Tibial artery (tissue), 4 donors: ENCODE data around the gene ECE2.
A peak's percentile ranks its signal among the peaks of the same experiment; 100 is the strongest.

ENCODE experiments used
- DNase-seq, 2 donors: peaks; one replicate each; pipeline ENCODE4 v3.0.0-alpha.2; 2019
- H3K27ac ChIP-seq, 2 donors: fragments of 200-600 bp; sonication (generic) in 1 of 2; 1 replicate in 1 of 2; 2 replicates in 1 of 2; pipeline ENCODE4 v1.5.1; 2018 to 2019; ENCODE audit warnings: mild to moderate bottlenecking in 1 of 2
- H3K27me3 ChIP-seq, 2 donors: fragments of 200-600 bp; sonication (generic) in 1 of 2; one replicate each; pipeline versions ENCODE4 v1.5.1 to v1.6.0; 2016 to 2019
- H3K36me3 ChIP-seq, 3 donors: fragments of 200-600 bp; sonication (generic) in 2 of 3; one replicate each; pipeline ENCODE4 v1.5.1; 2016 to 2019; ENCODE audit warnings: mild to moderate bottlenecking in 2 of 3
- H3K4me1 ChIP-seq, 4 donors: fragments of 200-600 bp; sonication (generic) in 2 of 4; 1 replicate in 3 of 4; 2 replicates in 1 of 4; pipeline ENCODE4 v1.5.1; 2016 to 2019
- H3K4me3 ChIP-seq, 2 donors: fragments of 200-600 bp; sonication (generic) in 1 of 2; 1 replicate in 1 of 2; 2 replicates in 1 of 2; pipeline ENCODE4 v1.5.1; 2018 to 2019; ENCODE audit warnings: mild to moderate bottlenecking in 2 of 2
- H3K9me3 ChIP-seq, 3 donors: fragments of 200-600 bp; sonication (generic) in 1 of 3; one replicate each; pipeline ENCODE4 v1.5.1; 2016 to 2019
- CTCF ChIP-seq, 2 experiments: fragments of 200-600 bp in 1 of 2; fragments of 450-650 bp in 1 of 2; IDR thresholded peaks; one replicate each; pipeline ENCODE4 v1.5.1; 2017 to 2019; ENCODE audit warnings: antibody characterized with exemption in 2 of 2, mild to moderate bottlenecking in 1 of 2, moderate library complexity in 1 of 2
- intact Hi-C: fragments of 100-400 bp; cut with DNase I; formaldehyde crosslinking; loops from one replicate; pipeline ENCODE4 v1.15.0; 2023; ENCODE audit warnings: low total_unique reads

The ECE2 gene

GRCh38 chr3:184295771-184296170 is 19.9 kb downstream of the ECE2 start:
- Histone ChIP-seq H3K9me3 (no peaks in the 10 kb centered on the region), H3K4me3 (no peak overlapping the region), H3K4me1 (peaks cover 0 to 19% (median 16%) of the 10 kb centered on the region in 4 donors), H3K27ac (no peak overlapping the region), H3K36me3 (peaks cover 0 to 6% (median 4%) of the 10 kb centered on the region in 3 donors), H3K27me3 (peaks cover 0 to 8% of the 10 kb centered on the region in 2 donors)
- DNase-seq = no peak
- intact Hi-C loops = loop anchor here (5.0 kb wide), 1 partner anchor 158 kb away; the partner anchor contains the start of gene EIF2B5
- no peak for TF ChIP-seq CTCF (IDR thresholded peaks at IDR 0.05)

GRCh38 chr3:184296616-184297015 is 20.8 kb downstream of the ECE2 start:
- peaks cover 0 to 23% (median 18%) of the 10 kb centered on the region in 4 donors for H3K4me1 ChIP-seq
- intact Hi-C loops = loop anchor here (5.0 kb wide), 1 partner anchor 159 kb away; the partner anchor contains the start of gene EIF2B5
- H3K27me3 ChIP-seq = no peaks in the 10 kb centered on the region

GRCh38 chr3:184298759-184299487 is 23.1 kb downstream of the ECE2 start, which contains the start of gene PSMD2:
Gene PSMD2, plus strand, starts transcription at chr3:184299241. Its CDS starts 26 bp downstream, at chr3:184299267.
- Histone ChIP-seq H3K27ac (peak within 1 kb of the TSS; percentile 68 to 85), H3K9me3 (no peaks in the 10 kb centered on the region), H3K27me3 (no peaks in the 10 kb centered on the region), H3K36me3 (peaks cover 28 to 38% (median 33%) of the 10 kb centered on the region in 3 donors), H3K4me3 (peak within 1 kb of the TSS; percentile 73 to 75), H3K4me1 (peaks cover 0 to 25% (median 18%) of the 10 kb centered on the region in 4 donors)
- intact Hi-C loops = loop anchor here (2.0 to 5.0 kb wide), 2 partner anchors 40 to 162 kb away; partner anchors contain the start of gene EIF2B5
- TF ChIP-seq CTCF (IDR thresholded peaks at IDR 0.05) = peak in 1 of 2 experiments; percentile 7
- DNase-seq = peak; percentile 96 to 99

More at GRCh38 chr3:184296616-184297015, 20.8 kb downstream of the ECE2 start:
- H3K9me3 ChIP-seq = no peaks in the 10 kb centered on the region
- H3K4me3 ChIP-seq = no peak overlapping the region
- no peak overlapping the region for H3K27ac ChIP-seq
- TF ChIP-seq CTCF (IDR thresholded peaks at IDR 0.05) = no peak
- DNase-seq = no peak
- peaks cover 4 to 15% (median 10%) of the 10 kb centered on the region in 3 donors for H3K36me3 ChIP-seq

GRCh38 chr3:184299488-184300377 is 23.9 kb downstream of the ECE2 start:
- intact Hi-C loops = loop anchor here (2.0 to 5.0 kb wide), 2 partner anchors 39 to 162 kb away; partner anchors contain the start of gene EIF2B5
- Histone ChIP-seq H3K9me3 (no peaks in the 10 kb centered on the region), H3K4me1 (peaks cover 0 to 25% (median 18%) of the 10 kb centered on the region in 4 donors), H3K27ac (peak overlapping the region; percentile 68 to 85), H3K4me3 (peak overlapping the region; percentile 73 to 75), H3K27me3 (no peaks in the 10 kb centered on the region), H3K36me3 (peaks cover 36 to 46% (median 41%) of the 10 kb centered on the region in 3 donors)
- DNase-seq = no peak
- TF ChIP-seq CTCF (IDR thresholded peaks at IDR 0.05) = no peak

- no peak for TF ChIP-seq CTCF (IDR thresholded peaks at IDR 0.05)
- Histone ChIP-seq H3K36me3 (peaks cover 42 to 52% (median 47%) of the 10 kb centered on the region in 3 donors), H3K27me3 (no peaks in the 10 kb centered on the region), H3K27ac (no peak overlapping the region), H3K4me3 (peak overlapping the region; percentile 73 to 75), H3K4me1 (peaks cover 0 to 25% (median 18%) of the 10 kb centered on the region in 4 donors), H3K9me3 (no peaks in the 10 kb centered on the region)
- no peak for DNase-seq
- intact Hi-C loops = no loop called here
Measured at GRCh38 chr3:184300378-184300720, 24.5 kb downstream of the ECE2 start.
